Activated effector memory CD4-positive, alpha-beta T cell treated with Interleukin-2 at 50 U/mL for 16 hours (primary cell): Measurements from ENCODE around the gene INO80E.
"Not testable (repeated sequence)": the region's sequence is repeated elsewhere in the genome, so short reads cannot be mapped to it uniquely, and the experiment has no call there.

Experiments
- DNase-seq: peaks from one replicate; pipeline ENCODE4 v3.0.0-alpha.2; 2020

Gene INO80E

DNA sequence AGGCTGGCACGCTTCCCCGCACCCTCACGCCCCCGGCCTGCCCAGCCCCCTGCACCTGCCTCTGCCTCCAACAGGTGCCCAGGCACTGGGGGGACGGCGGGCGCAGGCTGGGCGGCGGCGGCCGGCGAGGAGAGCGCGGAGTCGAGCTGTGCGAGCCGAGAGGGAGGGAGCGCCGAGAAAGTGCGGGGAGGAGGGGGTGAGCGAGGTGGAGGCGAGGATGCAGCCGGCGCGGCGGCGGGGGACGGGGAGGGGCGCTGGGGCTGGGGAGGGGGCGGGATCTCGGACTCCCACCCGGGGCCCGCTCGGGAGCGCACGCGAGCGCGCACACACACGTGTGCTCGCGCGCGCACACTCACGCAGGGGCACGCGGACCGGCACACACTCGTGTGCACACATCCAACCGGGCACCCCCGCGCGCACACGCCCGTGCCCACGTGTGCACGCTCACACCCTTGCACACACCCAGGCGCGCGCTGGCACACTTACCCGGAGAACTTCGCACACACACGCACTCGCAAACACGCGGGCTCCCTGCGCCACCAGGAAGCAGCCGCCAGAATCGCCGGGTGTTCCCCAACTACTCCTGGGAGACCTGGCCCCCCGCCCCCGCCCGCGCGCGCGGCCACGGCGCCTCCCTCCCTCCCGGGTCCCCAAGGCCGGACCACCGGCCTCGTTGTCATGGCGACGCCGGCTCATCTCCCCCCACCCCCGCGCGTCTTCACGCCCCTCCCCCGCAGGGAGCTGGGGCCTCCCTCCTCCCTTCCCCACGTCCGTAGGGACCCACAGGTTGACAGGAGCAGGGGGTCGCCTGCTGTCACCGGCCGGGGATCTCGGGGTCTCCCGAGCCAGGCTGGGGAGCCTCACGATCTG, 15.0 kb downstream of the INO80E start, which contains the start of gene DOC2A:
DOC2A (minus strand) TSS at position 184 of the 870 bp plus-strand sequence. CDS start 805 bp downstream, outside the sequence.
- no peak for DNase-seq

DNA sequence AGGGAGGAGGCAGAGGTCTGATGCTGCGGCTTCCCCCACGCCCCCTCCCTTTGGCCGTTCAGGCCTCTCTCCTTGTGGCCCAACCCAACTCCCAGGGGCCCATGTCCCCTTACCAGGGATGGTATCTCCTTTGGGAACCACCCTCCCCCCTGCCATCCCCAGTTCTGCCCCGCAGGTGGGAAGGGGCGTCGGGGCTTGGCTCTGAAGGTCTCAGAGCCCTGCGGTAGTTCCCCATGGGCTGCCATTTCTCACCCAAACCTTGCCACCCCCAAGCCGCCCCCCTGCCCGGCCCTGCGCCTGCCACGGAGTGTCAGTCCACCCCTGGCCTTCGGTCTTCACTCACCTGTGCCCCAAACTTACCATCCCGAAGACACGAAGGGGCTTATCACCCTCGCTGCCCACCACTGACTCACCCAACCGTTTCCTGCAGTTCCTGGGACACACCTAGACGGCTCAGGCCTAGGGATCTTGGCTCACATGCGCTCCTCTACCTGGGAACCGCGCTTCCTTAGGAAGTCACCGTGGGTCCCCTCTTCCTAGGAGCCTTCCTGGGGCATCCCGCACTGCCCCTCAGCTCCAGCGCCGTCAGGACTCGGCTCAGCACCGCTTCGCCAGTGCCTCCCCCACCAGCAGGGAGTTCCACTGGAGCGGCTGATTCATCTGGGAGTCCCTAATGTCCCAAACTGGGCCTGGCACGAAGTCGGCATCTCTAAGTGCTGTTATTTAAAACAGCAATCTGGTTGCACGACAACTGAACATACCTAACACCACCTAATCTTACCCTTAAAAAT, 15.9 kb downstream of the INO80E start:
- no peak for DNase-seq

- DNase-seq = not testable (repeated sequence)
These were observed 16.6 kb downstream of the INO80E start for GRCh38 chr16:30012598-30012997.

DNA sequence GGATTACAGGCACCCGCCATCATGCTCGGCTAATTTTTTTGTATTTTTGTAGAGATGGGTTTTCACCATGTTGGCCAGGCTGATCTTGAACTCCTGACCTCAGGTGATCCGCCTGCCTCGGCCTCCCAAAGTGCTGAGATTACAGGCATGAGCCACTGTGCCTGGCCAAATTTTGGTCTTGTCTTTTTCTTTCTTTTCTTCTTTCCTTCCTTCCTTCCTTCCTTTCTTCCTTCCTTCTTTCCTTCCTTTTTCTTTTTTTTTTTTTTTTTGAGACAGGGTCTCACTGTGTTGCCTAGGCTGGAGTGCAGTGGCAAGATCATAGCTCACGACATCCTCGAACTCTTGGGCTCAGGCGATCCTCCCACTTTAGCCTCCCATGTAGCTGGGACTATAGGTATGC, 19.4 kb downstream of the INO80E start:
- DNase-seq = not testable (repeated sequence)

- DNase-seq = no peak
These were observed 20.7 kb downstream of the INO80E start for GRCh38 chr16:30016555-30017276.

DNA sequence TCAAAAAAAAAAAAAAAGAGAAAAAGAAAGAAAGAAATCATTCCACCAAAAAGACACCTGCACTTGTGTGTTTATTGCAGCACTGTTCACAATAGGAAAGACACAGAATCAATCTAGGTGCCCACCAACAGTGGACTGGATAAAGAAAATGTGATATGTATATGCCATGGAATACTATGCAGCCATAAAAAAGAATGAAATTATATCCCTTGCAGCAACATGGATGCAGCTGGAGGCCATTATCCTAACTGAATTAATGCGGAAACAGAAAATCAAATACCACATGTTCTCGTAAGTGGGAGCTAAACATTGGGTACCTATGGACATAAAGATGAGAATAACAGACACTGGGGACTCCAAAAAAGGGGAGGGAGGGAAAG, 21.2 kb downstream of the INO80E start:
- DNase-seq = no peak

GRCh38 chr16:30017937-30018336, 21.9 kb downstream of the INO80E start:
- not testable (repeated sequence) for DNase-seq

- DNase-seq = no peak
These were observed 22.7 kb downstream of the INO80E start for GRCh38 chr16:30018731-30019158.

GRCh38 chr16:30022887-30023286, 26.8 kb downstream of the INO80E start, which contains the start of gene C16orf92:
Gene C16orf92, plus strand, starts transcription at chr16:30023198. Its CDS starts 143 bp downstream, at chr16:30023341.
- DNase-seq = no peak

GRCh38 chr16:30023586-30023985, 27.5 kb downstream of the INO80E start:
- no peak for DNase-seq

DNA sequence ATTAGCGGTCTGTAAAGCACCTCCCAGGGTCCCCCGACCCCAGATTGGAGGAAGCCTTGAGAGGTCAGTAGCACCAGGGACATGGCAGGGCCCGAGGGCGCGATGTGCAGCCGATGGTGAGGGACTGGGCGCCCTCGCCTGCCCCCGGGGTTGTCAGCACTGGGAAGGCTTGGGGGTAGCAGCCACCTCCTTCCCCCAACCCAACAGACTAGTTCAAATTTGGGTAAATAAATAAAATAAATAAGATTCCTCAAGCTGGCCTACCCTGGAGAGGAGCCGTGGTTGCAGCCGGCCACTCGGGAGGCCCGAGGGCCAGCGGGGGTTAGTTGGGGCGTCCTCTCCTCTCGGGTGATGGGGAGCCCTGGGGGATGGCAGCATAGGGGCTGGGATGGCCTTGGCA, 28.4 kb downstream of the INO80E start:
- no peak for DNase-seq

- no peak for DNase-seq
These were observed 29.1 kb downstream of the INO80E start for GRCh38 chr16:30025156-30025555.

GRCh38 chr16:30025574-30025973, 29.5 kb downstream of the INO80E start:
- DNase-seq = no peak

GRCh38 chr16:30026449-30026848, 30.4 kb downstream of the INO80E start:
- DNase-seq = no peak

DNA sequence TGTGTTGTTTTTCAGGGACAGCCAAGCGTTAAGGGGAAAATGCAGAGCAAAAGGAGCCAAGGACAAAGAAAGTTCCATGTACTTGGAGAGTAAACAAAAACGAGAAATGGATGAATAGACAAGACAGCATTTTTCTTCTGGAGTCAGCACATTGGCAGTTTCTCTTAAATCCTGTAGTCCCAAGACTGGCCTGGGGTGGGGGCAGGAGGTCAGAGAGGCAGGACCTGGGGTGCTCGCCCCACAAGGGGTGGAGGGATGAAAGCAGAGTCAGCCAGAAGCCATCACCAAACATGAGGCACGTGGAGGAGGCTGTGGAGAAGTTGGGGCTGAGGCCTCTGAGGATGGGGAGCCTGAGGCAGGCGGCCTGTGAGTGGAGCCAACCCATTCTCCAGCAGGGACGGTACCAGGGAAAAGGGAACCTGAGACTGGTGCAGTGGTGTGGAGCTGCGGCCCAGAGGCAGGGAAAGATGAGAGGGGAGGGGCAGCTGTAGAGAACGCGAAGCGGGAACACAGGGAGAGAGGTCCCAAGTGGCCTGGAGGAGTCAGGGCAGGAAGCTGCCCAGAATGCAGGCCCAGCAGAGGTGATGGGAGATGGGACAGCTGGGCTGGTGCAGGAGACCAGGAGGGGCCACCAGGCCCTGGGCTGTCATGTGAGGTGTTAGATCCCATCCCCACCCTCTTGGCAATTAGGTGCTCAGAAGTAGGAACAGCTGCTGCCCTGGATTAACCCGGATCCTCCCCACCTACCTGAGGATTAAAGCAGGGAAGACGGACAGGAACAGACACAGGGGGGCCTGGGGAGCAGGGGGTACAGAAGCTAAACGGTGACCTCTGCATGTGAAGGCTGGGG, 31.8 kb downstream of the INO80E start:
- no peak for DNase-seq

DNA sequence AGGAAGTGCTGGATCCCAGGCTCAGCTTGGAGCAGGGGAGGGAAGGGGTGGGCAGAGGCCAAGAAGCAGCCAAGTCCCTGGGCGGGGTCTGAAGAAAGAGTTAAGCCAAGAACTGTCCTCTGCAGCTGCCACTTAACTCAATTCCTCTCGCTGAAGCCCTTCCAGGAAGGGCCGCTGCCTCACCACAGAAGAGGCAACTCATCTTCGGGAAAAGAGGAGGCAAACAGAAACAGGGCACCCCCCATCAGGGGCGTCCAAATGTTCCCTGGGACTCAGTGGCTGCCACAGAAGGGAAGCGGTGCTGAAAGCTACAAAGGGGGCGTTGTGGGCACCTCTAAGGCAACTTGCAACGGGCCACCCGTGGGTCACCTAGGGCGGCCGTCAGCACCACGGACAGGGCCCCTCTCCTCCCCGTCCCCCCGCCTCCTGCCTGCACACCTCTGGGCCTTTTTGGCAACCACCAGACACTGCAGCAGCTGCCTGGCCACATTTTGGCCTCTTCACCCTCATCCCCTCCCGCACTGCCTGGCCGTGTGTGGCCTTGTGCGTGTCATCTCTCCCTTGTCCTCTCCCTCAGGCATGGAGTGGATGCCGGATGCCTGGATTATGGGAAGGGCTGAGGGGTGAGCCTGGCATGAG, 32.5 kb downstream of the INO80E start:
- DNase-seq = no peak

GRCh38 chr16:30030011-30030685, 34.1 kb downstream of the INO80E start:
- DNase-seq = no peak

- no peak for DNase-seq
These were observed 34.9 kb downstream of the INO80E start, which contains the start of gene TLCD3B for GRCh38 chr16:30030841-30031413. Gene TLCD3B, minus strand, starts transcription at chr16:30031271. Its CDS starts 744 bp downstream, at chr16:30030527.

DNA sequence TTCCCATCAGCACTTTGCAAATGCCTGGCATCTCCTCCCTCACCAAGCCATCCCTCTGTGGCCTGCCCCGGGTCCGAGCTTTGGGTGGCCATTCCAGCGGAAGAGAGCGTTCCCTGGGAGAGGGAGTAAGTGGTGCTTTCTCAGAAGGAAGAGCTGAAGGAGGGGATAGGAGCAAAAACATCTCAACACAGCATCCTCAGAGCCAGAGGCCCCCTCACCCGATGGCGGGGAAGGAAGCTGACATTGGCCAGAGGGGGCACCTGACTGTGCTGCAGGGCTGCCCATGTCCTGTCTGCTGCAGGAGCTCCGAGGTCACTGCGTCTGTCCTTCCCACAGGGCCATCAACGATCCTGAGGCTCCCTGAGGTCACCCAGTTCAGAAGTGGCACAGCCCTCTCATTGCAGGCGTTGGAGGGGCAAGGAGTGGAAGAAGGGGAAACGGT, 35.5 kb downstream of the INO80E start:
- DNase-seq = no peak

- peak; percentile 44 for DNase-seq
These were observed 36.2 kb downstream of the INO80E start for GRCh38 chr16:30032083-30032819.
